ENCODE data around the gene QRICH1. TPM values are rescaled to one million over a fixed set of nuclear protein-coding genes. Genes with fewer than 3 reads are reported as not detected.
A peak's percentile ranks its signal among the peaks of the same experiment; 100 is the strongest.

QRICH1 gene
- total RNA-seq, 1 donor from 2014 or later: 136 TPM

- H3K4me3 Mint-ChIP-seq (ENCODE audit: unreplicated experiment): no peak overlapping the region
- no peak for DNase-seq (ENCODE audit: low spot score)
- H3K9me3 Mint-ChIP-seq (ENCODE audit: unreplicated experiment): no peaks in the 10 kb centered on the region
- H3K4me1 Mint-ChIP-seq (ENCODE audit: unreplicated experiment): peaks cover 23% of the 10 kb centered on the region
- peaks cover 11% of the 10 kb centered on the region for H3K27me3 Mint-ChIP-seq (ENCODE audit: unreplicated experiment)
- peaks cover 31% of the 10 kb centered on the region for H3K36me3 Mint-ChIP-seq (ENCODE audit: low read depth, unreplicated experiment)
- TF ChIP-seq CTCF (IDR thresholded peaks at IDR 0.05; ENCODE audit: unreplicated experiment): no peak
- no peak overlapping the region for H3K27ac Mint-ChIP-seq (ENCODE audit: unreplicated experiment)
These were observed 14.5 kb upstream of the QRICH1 start for GRCh38 chr3:49108346-49108745.

GRCh38 chr3:49104427-49105291 is 10.8 kb upstream of the QRICH1 start, which contains the start of gene QARS1:
Gene QARS1 (minus strand): TSS chr3:49104757. CDS start chr3:49104733, 24 bp downstream.
- DNase-seq (ENCODE audit: low spot score): peak; percentile 92
- H3K27me3 Mint-ChIP-seq (ENCODE audit: unreplicated experiment): peaks cover 11% of the 10 kb centered on the region
- no peaks in the 10 kb centered on the region for H3K9me3 Mint-ChIP-seq (ENCODE audit: unreplicated experiment)
- H3K4me1 Mint-ChIP-seq (ENCODE audit: unreplicated experiment): peaks cover 27% of the 10 kb centered on the region
- H3K36me3 Mint-ChIP-seq (ENCODE audit: low read depth, unreplicated experiment): peaks cover 38% of the 10 kb centered on the region
- TF ChIP-seq CTCF (IDR thresholded peaks at IDR 0.05; ENCODE audit: unreplicated experiment): no peak
- H3K4me3 Mint-ChIP-seq (ENCODE audit: unreplicated experiment): peak within 1 kb of the TSS; percentile 98
- H3K27ac Mint-ChIP-seq (ENCODE audit: unreplicated experiment): peak within 1 kb of the TSS; percentile 100

DNA sequence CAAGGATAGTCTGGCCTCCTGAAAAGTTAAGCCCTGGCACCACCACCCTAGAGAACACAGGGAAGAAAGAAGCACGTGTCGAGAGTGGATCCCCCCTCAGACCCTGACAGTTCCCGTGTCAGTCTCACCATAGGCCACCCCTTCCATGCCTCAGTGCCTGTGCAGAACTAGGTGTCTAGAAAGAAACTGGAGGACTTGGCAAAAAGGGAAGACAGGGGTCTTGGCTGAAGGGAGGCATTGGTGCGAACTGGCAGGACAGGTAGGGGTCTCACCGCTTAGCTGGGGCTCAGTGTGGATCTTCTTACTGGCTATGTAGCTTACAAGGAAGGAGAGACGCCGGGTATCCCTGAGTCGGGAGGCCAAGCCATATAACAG is 10.2 kb upstream of the QRICH1 start:
- no peak for TF ChIP-seq CTCF (IDR thresholded peaks at IDR 0.05; ENCODE audit: unreplicated experiment)
- DNase-seq (ENCODE audit: low spot score): no peak
- Mint-ChIP-seq H3K4me3 (ENCODE audit: unreplicated experiment) (peak overlapping the region; percentile 98), H3K27ac (ENCODE audit: unreplicated experiment) (peak overlapping the region; percentile 100), H3K36me3 (ENCODE audit: low read depth, unreplicated experiment) (peaks cover 39% of the 10 kb centered on the region), H3K27me3 (ENCODE audit: unreplicated experiment) (peaks cover 11% of the 10 kb centered on the region), H3K9me3 (ENCODE audit: unreplicated experiment) (no peaks in the 10 kb centered on the region), H3K4me1 (ENCODE audit: unreplicated experiment) (peaks cover 27% of the 10 kb centered on the region)

DNA sequence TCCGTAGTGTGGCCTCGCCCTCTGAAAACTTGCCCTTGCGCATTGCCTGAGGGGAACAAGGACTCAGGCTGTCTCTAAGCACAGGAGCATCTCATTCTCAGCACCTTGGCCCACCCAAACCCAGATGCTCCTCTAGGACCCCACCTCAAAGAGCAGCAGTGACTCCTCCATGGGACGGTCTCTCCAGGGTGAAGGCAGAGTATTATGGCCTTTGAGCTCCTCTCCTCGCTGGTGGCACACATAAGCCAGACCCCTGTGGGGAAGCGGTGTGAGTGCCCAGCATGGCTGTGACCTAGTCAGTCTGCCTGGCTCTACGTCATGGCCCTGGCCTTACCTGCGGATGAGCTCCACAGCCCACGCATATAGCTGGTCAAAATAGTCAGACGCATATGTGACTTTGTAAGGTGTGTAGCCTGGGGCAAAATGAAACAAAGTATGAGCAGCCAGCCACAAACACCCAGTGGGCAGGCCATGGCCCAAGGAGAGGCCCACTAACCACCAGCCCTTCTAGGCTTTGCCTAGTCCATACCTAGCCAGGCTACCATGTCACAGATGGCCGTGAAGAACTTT is 6.3 kb upstream of the QRICH1 start:
- Mint-ChIP-seq H3K27me3 (ENCODE audit: unreplicated experiment) (peaks cover 12% of the 10 kb centered on the region), H3K9me3 (ENCODE audit: unreplicated experiment) (no peaks in the 10 kb centered on the region), H3K36me3 (ENCODE audit: low read depth, unreplicated experiment) (peaks cover 45% of the 10 kb centered on the region), H3K4me3 (ENCODE audit: unreplicated experiment) (peak overlapping the region; percentile 71), H3K27ac (ENCODE audit: unreplicated experiment) (no peak overlapping the region), H3K4me1 (ENCODE audit: unreplicated experiment) (peaks cover 18% of the 10 kb centered on the region)
- no peak for DNase-seq (ENCODE audit: low spot score)
- TF ChIP-seq CTCF (IDR thresholded peaks at IDR 0.05; ENCODE audit: unreplicated experiment): no peak
